Sigmoid colon (tissue), 4 donors: ENCODE results near the gene PARVG.

ENCODE experiments used
- POLR2A ChIP-seq, 2 donors: fragments of 450-650 bp; IDR thresholded peaks; one replicate each; pipeline ENCODE4 v1.6.1; 2016; ENCODE audit warnings: antibody characterized with exemption in 2 of 2, mild to moderate bottlenecking in 2 of 2, moderate library complexity in 2 of 2
- POLR2AphosphoS5 ChIP-seq, 4 donors: sonication (generic); formaldehyde crosslinking; IDR thresholded peaks; one replicate each; pipeline ENCODE4 v1.6.1; 2017; ENCODE audit warnings: antibody characterized with exemption in 4 of 4
- TF ChIP-seq, protein P1 (sequence below), 4 experiments: fragments of 450-650 bp in 3 of 4; fragments of 200-600 bp in 1 of 4; IDR thresholded peaks; one replicate each; pipeline ENCODE4 v1.5.1; 2016 to 2019; ENCODE audit warnings: antibody characterized with exemption in 4 of 4, mild to moderate bottlenecking in 3 of 4, moderate library complexity in 2 of 4

DNA sequence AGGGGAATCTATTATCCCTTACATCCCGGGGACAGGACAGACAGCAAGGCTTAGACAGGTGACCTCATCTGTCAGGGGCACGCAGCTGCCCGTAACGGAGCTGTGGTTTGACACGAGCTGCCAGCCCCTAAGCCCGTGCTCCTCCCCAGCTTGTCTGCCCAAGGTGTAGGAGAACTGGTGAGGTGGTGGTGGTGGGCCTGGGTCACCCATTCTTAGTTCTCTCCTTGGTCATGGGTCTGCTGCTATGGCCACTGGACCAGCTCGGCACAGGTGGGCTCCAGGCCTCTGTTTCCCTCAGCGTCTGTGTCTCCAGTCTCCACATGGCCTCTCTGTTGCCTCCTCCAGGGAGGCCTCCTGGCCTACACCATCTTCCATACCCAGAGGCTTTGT lies 5.4 kb downstream of the PARVG start:
- TF ChIP-seq POLR2AphosphoS5 (IDR thresholded peaks at IDR 0.05) (no peak), POLR2A (IDR thresholded peaks at IDR 0.05) (no peak)
- TF ChIP-seq, protein P1, sequence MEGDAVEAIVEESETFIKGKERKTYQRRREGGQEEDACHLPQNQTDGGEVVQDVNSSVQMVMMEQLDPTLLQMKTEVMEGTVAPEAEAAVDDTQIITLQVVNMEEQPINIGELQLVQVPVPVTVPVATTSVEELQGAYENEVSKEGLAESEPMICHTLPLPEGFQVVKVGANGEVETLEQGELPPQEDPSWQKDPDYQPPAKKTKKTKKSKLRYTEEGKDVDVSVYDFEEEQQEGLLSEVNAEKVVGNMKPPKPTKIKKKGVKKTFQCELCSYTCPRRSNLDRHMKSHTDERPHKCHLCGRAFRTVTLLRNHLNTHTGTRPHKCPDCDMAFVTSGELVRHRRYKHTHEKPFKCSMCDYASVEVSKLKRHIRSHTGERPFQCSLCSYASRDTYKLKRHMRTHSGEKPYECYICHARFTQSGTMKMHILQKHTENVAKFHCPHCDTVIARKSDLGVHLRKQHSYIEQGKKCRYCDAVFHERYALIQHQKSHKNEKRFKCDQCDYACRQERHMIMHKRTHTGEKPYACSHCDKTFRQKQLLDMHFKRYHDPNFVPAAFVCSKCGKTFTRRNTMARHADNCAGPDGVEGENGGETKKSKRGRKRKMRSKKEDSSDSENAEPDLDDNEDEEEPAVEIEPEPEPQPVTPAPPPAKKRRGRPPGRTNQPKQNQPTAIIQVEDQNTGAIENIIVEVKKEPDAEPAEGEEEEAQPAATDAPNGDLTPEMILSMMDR (IDR thresholded peaks at IDR 0.05) = no peak
